Epithelial cell of esophagus (primary cell): Measurements from ENCODE around the gene NOL4L.

Experiments used
- DNase-seq: peaks from one replicate; pipeline ENCODE4 v3.0.0; 2010; ENCODE audit warnings: low read depth
- H3K4me3 ChIP-seq: 2 replicates; pipeline ENCODE4 v1.5.1; 2011; ENCODE audit warnings: mild to moderate bottlenecking, low read length, control low read depth
- TF ChIP-seq, protein P1 (sequence below): IDR thresholded peaks from 2 replicates; pipeline ENCODE4 v1.5.1; 2011; ENCODE audit warnings: low read depth, mild to moderate bottlenecking, low read length, control low read depth, inconsistent platforms; ENCODE audit not compliant: insufficient read depth; ENCODE audit errors: missing control alignments

NOL4L gene

DNA sequence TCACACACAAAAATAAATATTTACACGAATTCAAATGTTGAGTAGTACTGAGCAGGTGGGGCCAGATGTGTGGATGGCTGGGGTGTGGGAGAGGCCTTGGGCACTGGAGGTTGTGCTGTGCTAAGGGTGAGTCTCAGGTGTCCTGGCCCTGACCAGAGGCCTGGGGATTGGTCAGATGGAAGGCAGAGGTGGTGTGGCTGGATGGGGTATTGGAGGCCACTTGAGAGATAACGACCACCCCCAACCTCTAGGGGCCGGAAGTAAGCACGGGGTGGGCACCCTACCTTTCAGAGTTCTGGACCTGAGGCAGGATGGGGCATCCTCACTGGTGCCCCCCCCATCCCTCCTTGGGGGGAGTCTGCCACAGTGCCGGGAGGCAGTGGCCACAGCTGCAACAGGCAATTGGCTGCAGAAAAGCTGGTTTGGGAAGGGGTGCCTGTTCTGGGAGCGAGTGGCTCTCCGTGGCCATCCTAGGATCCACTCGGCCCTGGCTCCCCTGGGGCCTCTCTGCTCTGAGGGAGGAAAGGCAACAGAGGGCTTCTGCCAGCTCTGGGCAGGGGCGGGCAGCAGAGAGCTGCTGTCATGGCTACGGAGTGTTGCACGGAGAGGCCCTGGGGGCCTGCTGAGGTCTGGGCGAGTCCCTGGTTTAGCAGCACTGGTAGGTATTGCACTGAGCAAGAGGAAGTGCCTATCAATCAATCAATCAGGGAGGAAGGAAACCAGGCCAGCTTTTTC, 139.4 kb downstream of the NOL4L start:
- peak; percentile 22 for DNase-seq
- TF ChIP-seq, protein P1, sequence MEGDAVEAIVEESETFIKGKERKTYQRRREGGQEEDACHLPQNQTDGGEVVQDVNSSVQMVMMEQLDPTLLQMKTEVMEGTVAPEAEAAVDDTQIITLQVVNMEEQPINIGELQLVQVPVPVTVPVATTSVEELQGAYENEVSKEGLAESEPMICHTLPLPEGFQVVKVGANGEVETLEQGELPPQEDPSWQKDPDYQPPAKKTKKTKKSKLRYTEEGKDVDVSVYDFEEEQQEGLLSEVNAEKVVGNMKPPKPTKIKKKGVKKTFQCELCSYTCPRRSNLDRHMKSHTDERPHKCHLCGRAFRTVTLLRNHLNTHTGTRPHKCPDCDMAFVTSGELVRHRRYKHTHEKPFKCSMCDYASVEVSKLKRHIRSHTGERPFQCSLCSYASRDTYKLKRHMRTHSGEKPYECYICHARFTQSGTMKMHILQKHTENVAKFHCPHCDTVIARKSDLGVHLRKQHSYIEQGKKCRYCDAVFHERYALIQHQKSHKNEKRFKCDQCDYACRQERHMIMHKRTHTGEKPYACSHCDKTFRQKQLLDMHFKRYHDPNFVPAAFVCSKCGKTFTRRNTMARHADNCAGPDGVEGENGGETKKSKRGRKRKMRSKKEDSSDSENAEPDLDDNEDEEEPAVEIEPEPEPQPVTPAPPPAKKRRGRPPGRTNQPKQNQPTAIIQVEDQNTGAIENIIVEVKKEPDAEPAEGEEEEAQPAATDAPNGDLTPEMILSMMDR, result no peak
- H3K4me3 ChIP-seq, result no peak overlapping the region

DNA sequence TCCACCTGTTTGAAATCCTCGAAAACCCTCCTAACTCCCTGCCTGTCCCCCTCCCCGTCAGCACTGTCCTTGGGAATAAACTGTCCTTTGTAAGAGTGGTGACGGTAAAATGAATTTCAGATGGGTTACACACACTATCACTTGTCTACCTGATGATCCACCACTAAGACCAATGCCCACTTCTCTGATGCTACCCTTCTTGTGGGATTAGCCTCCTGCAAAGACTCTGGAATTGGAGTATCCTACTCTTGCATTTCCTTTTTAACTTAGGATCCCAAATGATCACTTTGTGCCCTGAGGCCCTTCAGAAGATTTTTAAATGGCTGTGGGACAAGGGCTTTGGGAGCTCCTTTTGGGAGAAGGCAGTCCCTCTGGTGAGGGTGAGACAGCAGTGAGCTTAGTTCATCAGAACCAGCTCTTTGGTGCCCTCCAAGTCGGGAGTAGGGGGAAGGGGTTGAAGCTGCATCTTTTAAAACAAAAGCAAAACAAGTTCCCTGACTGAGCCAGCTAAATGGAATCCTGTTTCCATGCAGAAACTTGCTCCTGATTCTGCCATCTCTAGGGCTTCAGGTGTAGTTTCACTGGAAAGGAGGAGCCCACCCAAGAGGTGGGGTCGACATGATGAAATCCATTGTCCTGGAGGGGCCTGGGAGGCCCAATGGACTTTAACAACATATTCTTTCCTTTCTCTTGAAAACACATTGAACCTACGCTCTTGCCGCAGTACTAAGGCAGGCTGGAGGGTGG, 140.5 kb downstream of the NOL4L start:
- TF ChIP-seq, protein P1, result no peak
- no peak overlapping the region for H3K4me3 ChIP-seq
- DNase-seq, result no peak

DNA sequence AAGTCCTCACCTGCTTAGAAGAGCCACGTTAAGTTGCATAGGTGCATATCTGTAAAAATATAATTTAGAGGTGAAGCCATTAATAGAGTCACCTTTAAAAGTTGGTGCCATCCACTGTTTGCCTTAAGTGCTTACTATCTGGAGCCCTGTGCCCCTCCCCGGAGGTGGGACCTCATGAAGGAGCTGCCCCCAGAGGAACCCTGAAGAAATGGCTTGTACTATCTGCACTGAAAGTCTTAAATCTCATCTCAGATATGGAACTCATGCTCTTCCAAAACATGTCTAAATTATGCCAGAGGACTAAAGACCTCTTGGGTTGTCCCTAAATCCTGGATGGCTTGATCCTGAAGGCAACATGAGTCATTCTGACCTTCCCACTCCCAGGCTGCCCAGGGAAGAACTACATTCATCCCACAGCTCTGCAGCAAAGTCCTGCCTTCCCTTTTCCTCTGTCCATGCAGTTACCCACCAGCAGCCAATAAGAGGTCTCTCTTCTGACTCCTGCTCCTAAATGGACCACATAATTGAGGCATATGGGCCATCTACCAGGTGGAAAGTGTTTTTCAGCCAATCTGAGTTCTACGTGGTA, 141.7 kb downstream of the NOL4L start:
- no peak overlapping the region for H3K4me3 ChIP-seq
- TF ChIP-seq, protein P1, result no peak
- no peak for DNase-seq

DNA sequence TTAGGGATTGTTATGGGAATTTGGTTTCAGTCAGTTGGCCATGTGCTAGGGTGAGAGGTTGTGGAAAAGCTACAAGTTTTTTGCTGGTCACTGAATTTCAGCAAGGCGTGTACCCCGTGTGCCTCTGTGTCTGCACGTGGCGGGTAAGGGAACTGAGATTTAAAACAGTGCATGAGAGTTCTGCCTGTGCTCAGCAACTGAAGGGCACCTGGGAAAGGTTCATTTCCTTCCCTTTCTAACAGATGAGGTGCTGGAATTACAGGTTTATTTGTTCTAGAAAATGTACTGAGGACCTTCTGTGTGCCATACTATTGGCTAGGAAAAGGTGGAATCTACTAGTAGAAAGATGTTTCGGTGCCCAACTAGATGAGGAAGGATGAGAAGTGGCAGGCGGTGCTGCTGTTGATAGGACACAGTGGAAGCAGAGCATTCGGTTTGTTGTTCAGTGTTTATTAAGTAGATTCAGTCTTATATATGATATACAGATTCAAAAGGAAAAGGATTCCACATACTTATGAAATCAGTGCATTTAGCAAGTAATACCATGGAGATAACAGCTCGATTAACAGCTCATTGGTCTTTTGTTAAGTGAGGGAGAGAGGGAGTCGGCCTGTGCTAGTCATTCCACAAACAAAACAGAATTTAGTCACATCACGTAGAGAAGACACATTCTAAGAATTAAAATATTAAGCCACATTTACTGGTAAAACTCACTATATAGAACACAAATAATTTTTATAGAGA, 142.3 kb downstream of the NOL4L start:
- TF ChIP-seq, protein P1, result no peak
- no peak overlapping the region for H3K4me3 ChIP-seq
- DNase-seq, result peak; percentile 17

DNA sequence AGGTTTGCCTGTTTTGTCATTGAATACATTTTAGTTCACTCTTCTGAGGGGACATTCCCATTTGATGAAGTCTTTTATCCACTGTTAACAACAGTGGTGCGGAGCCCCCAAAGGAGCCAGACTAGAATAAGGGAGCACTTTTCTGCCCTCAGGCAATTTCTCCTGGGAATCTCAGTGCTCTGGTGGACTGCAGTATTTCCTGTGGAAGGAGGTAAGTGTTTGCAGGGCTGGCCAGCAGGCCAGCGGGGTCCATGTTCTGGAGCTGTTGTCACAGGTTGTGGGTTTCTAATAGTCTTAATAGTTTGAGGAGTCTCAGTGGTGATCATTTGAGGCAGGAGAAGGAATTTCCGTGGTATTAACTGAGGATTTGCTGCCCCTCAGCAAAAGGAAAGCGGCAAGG, 143.5 kb downstream of the NOL4L start:
- TF ChIP-seq, protein P1, result no peak
- DNase-seq, result no peak
- H3K4me3 ChIP-seq, result no peak overlapping the region

DNA sequence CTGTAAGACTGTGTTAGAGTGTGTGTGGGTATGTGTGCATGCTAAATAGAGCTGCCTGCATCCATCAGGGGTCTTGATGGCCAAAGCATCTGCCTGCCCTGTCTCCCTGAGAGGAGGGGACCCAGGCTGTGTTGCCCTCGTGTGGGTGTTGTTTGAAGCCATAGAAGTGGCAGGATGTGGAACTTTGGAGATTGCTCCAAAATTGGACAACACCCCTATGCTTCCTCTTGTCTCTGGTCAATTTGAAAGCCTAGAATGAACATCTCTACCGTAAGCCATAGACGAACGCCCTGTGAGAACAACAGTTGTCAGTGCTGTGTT, 144.4 kb downstream of the NOL4L start:
- no peak overlapping the region for H3K4me3 ChIP-seq
- TF ChIP-seq, protein P1, result no peak
- no peak for DNase-seq
